K562 treated with DMSO at 1 percent for 12 hours (cell line): ENCODE results near the gene GNL2. TPM values are rescaled to one million over a fixed set of nuclear protein-coding genes. Genes with fewer than 3 reads are reported as not detected.

Experiments
- total RNA-seq: library from RNA; unstranded; fragments of 300-600 nt; gene quantifications from 2 replicates; pipeline ENCODE4 v1.2.3, GENCODE V29; 2022; ENCODE audit not compliant: insufficient read depth

GNL2 gene
- total RNA-seq = 60.8 and 85.9 TPM in 2 replicates

GRCh38 chr1:37595440-37596181, at the start of gene GNL2:
TSS of gene GNL2 (minus strand) at chr1:37595937. CDS start at chr1:37595822, 115 bp downstream.

GRCh38 chr1:37634244-37634991, 38.7 kb upstream of the GNL2 start, which contains the start of gene RSPO1:
TSS of gene RSPO1 (minus strand) at chr1:37634892. CDS start at chr1:37629661, 5,231 bp downstream.

DNA sequence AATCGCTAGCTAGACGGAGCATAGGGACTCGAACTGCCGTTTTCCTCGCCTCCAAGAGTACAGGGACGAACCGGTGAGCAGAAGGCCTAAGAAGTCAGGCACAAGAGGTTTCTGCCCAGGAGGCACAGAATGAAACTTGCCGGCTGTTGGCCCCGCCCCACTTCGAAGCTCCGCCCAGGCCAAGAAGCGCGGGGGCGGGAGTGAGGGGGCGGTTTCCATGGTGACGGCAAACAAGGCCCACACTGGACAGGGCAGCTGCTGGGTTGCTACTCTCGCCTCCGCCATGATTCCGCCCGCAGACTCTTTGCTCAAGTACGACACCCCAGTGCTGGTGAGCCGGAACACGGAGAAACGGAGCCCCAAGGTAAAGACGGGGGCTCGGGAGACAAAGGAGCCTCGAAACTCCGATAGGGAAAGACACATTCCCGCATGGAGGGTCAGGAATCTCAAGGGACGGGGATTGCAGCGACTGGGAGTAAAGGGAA, 39.0 kb downstream of the GNL2 start, which contains the start of gene DNALI1:
Gene DNALI1, plus strand, starts transcription at position 229 of the 485 bp plus-strand sequence. Its CDS starts 55 bp downstream, at position 284.

GRCh38 chr1:37553927-37554808, 41.6 kb downstream of the GNL2 start, which contains the start of gene SNIP1:
TSS of gene SNIP1 (minus strand) at chr1:37554293. CDS start at chr1:37554229, 64 bp downstream.

Other genes with a start within 250 kb of the GNL2 start
- 12.6 and 19.2 TPM in 2 replicates for gene ZC3H12A, start 121.4 kb downstream of the GNL2 start, total RNA-seq
- 59.5 and 89.1 TPM in 2 replicates for gene MEAF6, start 81.2 kb downstream of the GNL2 start, total RNA-seq
- gene SNIP1, start 41.6 kb downstream of the GNL2 start, total RNA-seq = 5.5 and 10.4 TPM in 2 replicates
- 0.60 and 5.6 TPM in 2 replicates for gene DNALI1, start 39.0 kb downstream of the GNL2 start, total RNA-seq
- not detected in 2 replicates for gene RSPO1, start 39.0 kb upstream of the GNL2 start, total RNA-seq
- gene CDCA8, start 96.6 kb upstream of the GNL2 start, total RNA-seq = 50.0 and 88.1 TPM in 2 replicates
- gene EPHA10, start 169.2 kb upstream of the GNL2 start, total RNA-seq = not detected in 2 replicates
- gene MANEAL, start 197.9 kb upstream of the GNL2 start, total RNA-seq = 0.48 and 0.58 TPM in 2 replicates
- 80.3 and 182 TPM in 2 replicates for gene C1orf122, start 211.9 kb upstream of the GNL2 start, total RNA-seq
- 41.1 and 46.3 TPM in 2 replicates for gene YRDC, start 212.3 kb upstream of the GNL2 start, total RNA-seq